PFSK-1 (cell line): Measurements from ENCODE around the gene NT5M.

Experiments used
- FOXP2 ChIP-seq: optimal IDR thresholded peaks from 2 replicates; pipeline ENCODE3; 2011; ENCODE audit warnings: borderline replicate concordance, control low read depth, inconsistent platforms; ENCODE audit not compliant: insufficient read depth; ENCODE audit errors: extremely low read length, extremely low read depth
- POLR2AphosphoS5 ChIP-seq: IDR thresholded peaks from 2 replicates; pipeline ENCODE4 v1.6.1; 2012; ENCODE audit warnings: low read depth, mild to moderate bottlenecking, control low read depth, low read length, moderate library complexity
- REST ChIP-seq, 2 experiments: IDR thresholded peaks; 2 replicates each; pipeline versions ENCODE4 v1.6.1 to v1.8.0; 2011 to 2012; ENCODE audit warnings: low read depth in 2 of 2, low read length in 2 of 2, control low read depth in 1 of 2, inconsistent platforms in 1 of 2, mild to moderate bottlenecking in 1 of 2, moderate library complexity in 1 of 2; ENCODE audit not compliant: insufficient read depth in 1 of 2
- SIN3A ChIP-seq: IDR thresholded peaks from 2 replicates; pipeline ENCODE4 v1.6.1; 2012; ENCODE audit warnings: mild to moderate bottlenecking, low read length, moderate library complexity, borderline replicate concordance; ENCODE audit not compliant: insufficient read depth
- TAF1 ChIP-seq: IDR thresholded peaks from 2 replicates; pipeline ENCODE4 v1.6.1; 2012; ENCODE audit warnings: low read length, control low read depth, borderline replicate concordance; ENCODE audit not compliant: insufficient read depth

The NT5M gene

GRCh38 chr17:17279316-17279715 is 23.9 kb upstream of the NT5M start:
- TF ChIP-seq POLR2AphosphoS5 (no peak), TAF1 (no peak), REST (IDR thresholded peaks at IDR 0.05; ENCODE audit: insufficient read depth in 1 of 2, low read depth in 2 of 2, low read length in 2 of 2) (no peak), SIN3A (no peak)

- TF ChIP-seq SIN3A (peak; percentile 86), TAF1 (peak; percentile 77; the same call in 1 of the 2 replicates), FOXP2 (no peak), REST (IDR thresholded peaks at IDR 0.05; ENCODE audit: insufficient read depth in 1 of 2, low read depth in 2 of 2, low read length in 2 of 2) (no peak), POLR2AphosphoS5 (peak; percentile 91)
Measured at GRCh38 chr17:17280613-17281549, 22.3 kb upstream of the NT5M start, which contains the start of gene COPS3. TSS of gene COPS3 (minus strand) at chr17:17281246. CDS start at chr17:17281186, 60 bp downstream.

- TF ChIP-seq TAF1 (no peak), SIN3A (no peak), REST (IDR thresholded peaks at IDR 0.05; ENCODE audit: insufficient read depth in 1 of 2, low read depth in 2 of 2, low read length in 2 of 2) (no peak), POLR2AphosphoS5 (no peak), FOXP2 (no peak)
Measured at GRCh38 chr17:17285951-17286350, 17.2 kb upstream of the NT5M start.

GRCh38 chr17:17289086-17289485 is 14.1 kb upstream of the NT5M start:
- TF ChIP-seq POLR2AphosphoS5 (no peak), REST (IDR thresholded peaks at IDR 0.05; ENCODE audit: insufficient read depth in 1 of 2, low read depth in 2 of 2, low read length in 2 of 2) (no peak), SIN3A (no peak), FOXP2 (no peak), TAF1 (no peak)
